HL-60 (cell line): Measurements from ENCODE around the gene LY86.

Experiments
- GABPA ChIP-seq: IDR thresholded peaks from 2 replicates; pipeline ENCODE4 v1.6.1; 2012; ENCODE audit warnings: low read depth
- POLR2AphosphoS5 ChIP-seq: IDR thresholded peaks from 2 replicates; pipeline ENCODE4 v1.6.1; 2012; ENCODE audit warnings: low read depth
- TF ChIP-seq, protein P1 (sequence below): IDR thresholded peaks from one replicate; pipeline ENCODE4 v1.5.1; 2011; ENCODE audit warnings: low read length, control low read depth, inconsistent platforms; ENCODE audit not compliant: insufficient read depth
- TF ChIP-seq, protein P2 (sequence below): IDR thresholded peaks from 2 replicates; pipeline ENCODE4 v1.6.1; 2012; ENCODE audit warnings: low read depth; ENCODE audit not compliant: insufficient replicate concordance

DNA sequence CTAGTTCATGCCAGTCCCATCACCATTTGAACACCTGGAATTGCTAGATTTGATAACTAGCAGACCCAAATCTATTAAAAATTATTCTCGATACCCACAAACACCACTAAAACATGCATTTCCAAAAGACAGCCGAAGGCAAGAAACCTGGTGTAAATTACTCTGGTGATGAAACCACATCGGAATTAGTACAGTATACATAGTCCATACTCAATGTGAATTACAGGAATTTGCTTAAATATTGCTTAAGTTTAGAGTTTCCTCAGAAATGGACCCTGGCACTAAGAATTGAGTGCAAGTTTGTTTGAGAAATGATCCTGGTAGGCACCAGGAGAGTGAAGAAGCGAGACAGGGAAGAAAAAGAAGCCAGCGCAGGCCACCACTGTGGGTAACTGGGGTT is 13.7 kb downstream of the LY86 start:
- TF ChIP-seq POLR2AphosphoS5, result no peak
- TF ChIP-seq, protein P1, sequence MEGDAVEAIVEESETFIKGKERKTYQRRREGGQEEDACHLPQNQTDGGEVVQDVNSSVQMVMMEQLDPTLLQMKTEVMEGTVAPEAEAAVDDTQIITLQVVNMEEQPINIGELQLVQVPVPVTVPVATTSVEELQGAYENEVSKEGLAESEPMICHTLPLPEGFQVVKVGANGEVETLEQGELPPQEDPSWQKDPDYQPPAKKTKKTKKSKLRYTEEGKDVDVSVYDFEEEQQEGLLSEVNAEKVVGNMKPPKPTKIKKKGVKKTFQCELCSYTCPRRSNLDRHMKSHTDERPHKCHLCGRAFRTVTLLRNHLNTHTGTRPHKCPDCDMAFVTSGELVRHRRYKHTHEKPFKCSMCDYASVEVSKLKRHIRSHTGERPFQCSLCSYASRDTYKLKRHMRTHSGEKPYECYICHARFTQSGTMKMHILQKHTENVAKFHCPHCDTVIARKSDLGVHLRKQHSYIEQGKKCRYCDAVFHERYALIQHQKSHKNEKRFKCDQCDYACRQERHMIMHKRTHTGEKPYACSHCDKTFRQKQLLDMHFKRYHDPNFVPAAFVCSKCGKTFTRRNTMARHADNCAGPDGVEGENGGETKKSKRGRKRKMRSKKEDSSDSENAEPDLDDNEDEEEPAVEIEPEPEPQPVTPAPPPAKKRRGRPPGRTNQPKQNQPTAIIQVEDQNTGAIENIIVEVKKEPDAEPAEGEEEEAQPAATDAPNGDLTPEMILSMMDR, result no peak
- TF ChIP-seq, protein P2, sequence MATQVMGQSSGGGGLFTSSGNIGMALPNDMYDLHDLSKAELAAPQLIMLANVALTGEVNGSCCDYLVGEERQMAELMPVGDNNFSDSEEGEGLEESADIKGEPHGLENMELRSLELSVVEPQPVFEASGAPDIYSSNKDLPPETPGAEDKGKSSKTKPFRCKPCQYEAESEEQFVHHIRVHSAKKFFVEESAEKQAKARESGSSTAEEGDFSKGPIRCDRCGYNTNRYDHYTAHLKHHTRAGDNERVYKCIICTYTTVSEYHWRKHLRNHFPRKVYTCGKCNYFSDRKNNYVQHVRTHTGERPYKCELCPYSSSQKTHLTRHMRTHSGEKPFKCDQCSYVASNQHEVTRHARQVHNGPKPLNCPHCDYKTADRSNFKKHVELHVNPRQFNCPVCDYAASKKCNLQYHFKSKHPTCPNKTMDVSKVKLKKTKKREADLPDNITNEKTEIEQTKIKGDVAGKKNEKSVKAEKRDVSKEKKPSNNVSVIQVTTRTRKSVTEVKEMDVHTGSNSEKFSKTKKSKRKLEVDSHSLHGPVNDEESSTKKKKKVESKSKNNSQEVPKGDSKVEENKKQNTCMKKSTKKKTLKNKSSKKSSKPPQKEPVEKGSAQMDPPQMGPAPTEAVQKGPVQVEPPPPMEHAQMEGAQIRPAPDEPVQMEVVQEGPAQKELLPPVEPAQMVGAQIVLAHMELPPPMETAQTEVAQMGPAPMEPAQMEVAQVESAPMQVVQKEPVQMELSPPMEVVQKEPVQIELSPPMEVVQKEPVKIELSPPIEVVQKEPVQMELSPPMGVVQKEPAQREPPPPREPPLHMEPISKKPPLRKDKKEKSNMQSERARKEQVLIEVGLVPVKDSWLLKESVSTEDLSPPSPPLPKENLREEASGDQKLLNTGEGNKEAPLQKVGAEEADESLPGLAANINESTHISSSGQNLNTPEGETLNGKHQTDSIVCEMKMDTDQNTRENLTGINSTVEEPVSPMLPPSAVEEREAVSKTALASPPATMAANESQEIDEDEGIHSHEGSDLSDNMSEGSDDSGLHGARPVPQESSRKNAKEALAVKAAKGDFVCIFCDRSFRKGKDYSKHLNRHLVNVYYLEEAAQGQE, result no peak
- TF ChIP-seq GABPA, result no peak
